ENCODE measurements around the gene PPM1H. TPM values are rescaled to one million over a fixed set of nuclear protein-coding genes. Genes with fewer than 3 reads are reported as not detected.

The PPM1H gene
- polyA plus RNA-seq, 1 of the 3 experiments (the other 2 are of a cell fraction), result 0.13 TPM

DNA sequence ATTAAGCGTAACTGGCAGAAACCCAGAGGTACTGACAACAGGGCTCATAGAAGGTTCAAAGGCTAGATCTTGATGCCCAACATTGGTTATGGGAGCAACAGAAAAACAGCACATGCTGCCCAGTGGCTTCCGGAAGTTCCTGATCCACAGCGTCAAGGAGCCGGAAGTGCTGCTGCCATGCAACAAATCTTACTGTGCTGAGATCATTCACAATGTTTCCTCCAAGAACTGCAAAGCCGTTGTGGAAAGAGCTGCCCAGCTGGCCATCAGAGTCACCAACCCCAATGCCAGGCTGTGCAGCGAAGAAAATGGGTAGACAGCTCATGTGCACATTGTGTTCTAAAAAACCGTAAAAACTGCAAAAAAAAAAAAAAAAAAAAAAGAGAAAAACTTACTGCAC, 276.0 kb downstream of the PPM1H start:
- no peaks in the 10 kb centered on the region for H3K36me3 ChIP-seq (replicated peaks in 1 of 2; ENCODE audit: control insufficient read depth in 1 of 2, insufficient read depth in 2 of 2, low read length in 1 of 2)
- TF ChIP-seq CHD2 (IDR thresholded peaks at IDR 0.05; ENCODE audit: low read length, partially characterized antibody), result no peak
- TF ChIP-seq NRF1 (IDR thresholded peaks at IDR 0.05; ENCODE audit: low read depth, low read length), result no peak
- no peak for TF ChIP-seq ELF1 (IDR thresholded peaks at IDR 0.05)
- TF ChIP-seq, protein P1, sequence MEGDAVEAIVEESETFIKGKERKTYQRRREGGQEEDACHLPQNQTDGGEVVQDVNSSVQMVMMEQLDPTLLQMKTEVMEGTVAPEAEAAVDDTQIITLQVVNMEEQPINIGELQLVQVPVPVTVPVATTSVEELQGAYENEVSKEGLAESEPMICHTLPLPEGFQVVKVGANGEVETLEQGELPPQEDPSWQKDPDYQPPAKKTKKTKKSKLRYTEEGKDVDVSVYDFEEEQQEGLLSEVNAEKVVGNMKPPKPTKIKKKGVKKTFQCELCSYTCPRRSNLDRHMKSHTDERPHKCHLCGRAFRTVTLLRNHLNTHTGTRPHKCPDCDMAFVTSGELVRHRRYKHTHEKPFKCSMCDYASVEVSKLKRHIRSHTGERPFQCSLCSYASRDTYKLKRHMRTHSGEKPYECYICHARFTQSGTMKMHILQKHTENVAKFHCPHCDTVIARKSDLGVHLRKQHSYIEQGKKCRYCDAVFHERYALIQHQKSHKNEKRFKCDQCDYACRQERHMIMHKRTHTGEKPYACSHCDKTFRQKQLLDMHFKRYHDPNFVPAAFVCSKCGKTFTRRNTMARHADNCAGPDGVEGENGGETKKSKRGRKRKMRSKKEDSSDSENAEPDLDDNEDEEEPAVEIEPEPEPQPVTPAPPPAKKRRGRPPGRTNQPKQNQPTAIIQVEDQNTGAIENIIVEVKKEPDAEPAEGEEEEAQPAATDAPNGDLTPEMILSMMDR (IDR thresholded peaks at IDR 0.05), result no peak
- TF ChIP-seq EP300 (IDR thresholded peaks at IDR 0.05; ENCODE audit: borderline replicate concordance in 1 of 2, low read depth in 1 of 2, low read length in 1 of 2), result no peak
- TF ChIP-seq, protein P2, sequence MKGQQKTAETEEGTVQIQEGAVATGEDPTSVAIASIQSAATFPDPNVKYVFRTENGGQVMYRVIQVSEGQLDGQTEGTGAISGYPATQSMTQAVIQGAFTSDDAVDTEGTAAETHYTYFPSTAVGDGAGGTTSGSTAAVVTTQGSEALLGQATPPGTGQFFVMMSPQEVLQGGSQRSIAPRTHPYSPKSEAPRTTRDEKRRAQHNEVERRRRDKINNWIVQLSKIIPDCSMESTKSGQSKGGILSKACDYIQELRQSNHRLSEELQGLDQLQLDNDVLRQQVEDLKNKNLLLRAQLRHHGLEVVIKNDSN (IDR thresholded peaks at IDR 0.05; ENCODE audit: borderline replicate concordance, low read depth), result no peak
- TF ChIP-seq REST (IDR thresholded peaks at IDR 0.05; ENCODE audit: low read depth, low read length), result no peak
- no peak for TF ChIP-seq TCF12 (IDR thresholded peaks at IDR 0.05)
- TF ChIP-seq EZH2phosphoT487 (IDR thresholded peaks at IDR 0.05; ENCODE audit: borderline replicate concordance, low read depth), result no peak
- H3K4me2 ChIP-seq, result no peak overlapping the region
- H2AFZ ChIP-seq (ENCODE audit: low read depth), result no peak overlapping the region
- no peak overlapping the region for H3K9ac ChIP-seq
- H3K9me3 ChIP-seq, result no peaks in the 10 kb centered on the region
- no peak for DNase-seq
- 92% methylated on average over 7 of the region's 7 CpGs for WGBS (ENCODE audit: low lambda C conversion rate)
- H3K4me1 ChIP-seq (ENCODE audit: control insufficient read depth in 1 of 2, insufficient read depth in 2 of 2, low read depth in 1 of 2, low read length in 1 of 2), result no peaks in the 10 kb centered on the region
- H3K79me2 ChIP-seq (ENCODE audit: insufficient read depth), result no peaks in the 10 kb centered on the region
- H3K9me2 ChIP-seq, result no peaks in the 10 kb centered on the region
- CTCF ChIA-PET, result no interaction called here
- POLR2A ChIA-PET, result no interaction called here
- H3F3A ChIP-seq (replicated peaks; ENCODE audit: insufficient read depth), result no peaks in the 10 kb centered on the region
- no peaks in the 10 kb centered on the region for H4K20me1 ChIP-seq (ENCODE audit: insufficient read depth)
- no peaks in the 10 kb centered on the region for H3K27me3 ChIP-seq (ENCODE audit: insufficient read depth)
- H3K4me3 ChIP-seq (ENCODE audit: low read depth in 2 of 2, low read length in 1 of 2), result no peak overlapping the region
- H3K27ac ChIP-seq (ENCODE audit: low read depth in 2 of 2, low read length in 1 of 2), result no peak overlapping the region

- TF ChIP-seq MEF2A (IDR thresholded peaks at IDR 0.05; ENCODE audit: borderline replicate concordance, low read depth) (no peak), TAF1 (IDR thresholded peaks at IDR 0.05; ENCODE audit: borderline replicate concordance, low read depth, low read length) (no peak), MXI1 (IDR thresholded peaks at IDR 0.05; ENCODE audit: low read depth, low read length) (no peak), EP300 (IDR thresholded peaks at IDR 0.05; ENCODE audit: borderline replicate concordance in 1 of 2, low read depth in 1 of 2, low read length in 1 of 2) (no peak), POLR2AphosphoS5 (IDR thresholded peaks at IDR 0.05; ENCODE audit: low read depth, low read length) (no peak), FOSL2 (IDR thresholded peaks at IDR 0.05; ENCODE audit: borderline replicate concordance, low read depth) (no peak), RXRA (IDR thresholded peaks at IDR 0.05; ENCODE audit: borderline replicate concordance, low read depth) (no peak), SMC3 (IDR thresholded peaks at IDR 0.05; ENCODE audit: low read depth, low read length) (no peak), TEAD4 (IDR thresholded peaks at IDR 0.05; ENCODE audit: borderline replicate concordance, insufficient read depth) (no peak), EZH2phosphoT487 (IDR thresholded peaks at IDR 0.05; ENCODE audit: borderline replicate concordance, low read depth) (no peak), GATA2 (CRISPR knock-in tag; IDR thresholded peaks at IDR 0.05) (no peak)
- TF ChIP-seq, protein P3, sequence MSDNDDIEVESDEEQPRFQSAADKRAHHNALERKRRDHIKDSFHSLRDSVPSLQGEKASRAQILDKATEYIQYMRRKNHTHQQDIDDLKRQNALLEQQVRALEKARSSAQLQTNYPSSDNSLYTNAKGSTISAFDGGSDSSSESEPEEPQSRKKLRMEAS (IDR thresholded peaks at IDR 0.05; ENCODE audit: low read depth), result no peak
- TF ChIP-seq, protein P2 (IDR thresholded peaks at IDR 0.05; ENCODE audit: borderline replicate concordance, low read depth), result no peak
- Histone ChIP-seq H3K79me2 (ENCODE audit: insufficient read depth) (no peaks in the 10 kb centered on the region), H3K9me2 (no peaks in the 10 kb centered on the region), H3K27me3 (ENCODE audit: insufficient read depth) (no peaks in the 10 kb centered on the region), H3K27ac (ENCODE audit: low read depth in 2 of 2, low read length in 1 of 2) (no peak overlapping the region), H3K4me2 (no peak overlapping the region), H3K9ac (no peak overlapping the region), H3K9me3 (no peaks in the 10 kb centered on the region), H3K4me1 (ENCODE audit: control insufficient read depth in 1 of 2, insufficient read depth in 2 of 2, low read depth in 1 of 2, low read length in 1 of 2) (no peaks in the 10 kb centered on the region), H3K4me3 (ENCODE audit: low read depth in 2 of 2, low read length in 1 of 2) (no peak overlapping the region), H3F3A (replicated peaks; ENCODE audit: insufficient read depth) (no peaks in the 10 kb centered on the region), H4K20me1 (ENCODE audit: insufficient read depth) (no peaks in the 10 kb centered on the region), H2AFZ (ENCODE audit: low read depth) (no peak overlapping the region), H3K36me3 (replicated peaks in 1 of 2; ENCODE audit: control insufficient read depth in 1 of 2, insufficient read depth in 2 of 2, low read length in 1 of 2) (no peaks in the 10 kb centered on the region)
- ChIA-PET POLR2A (no interaction called here), CTCF (interaction anchor here (1.5 kb wide), 1 partner anchor 12 kb away, joined by 4 read pairs; no protein-coding TSS in a partner anchor)
- WGBS (ENCODE audit: low lambda C conversion rate), result 89% methylated on average over 1 of the region's 1 CpG
- no peak for DNase-seq
These were observed 277.7 kb downstream of the PPM1H start for GRCh38 chr12:62657363-62657632.
